GM12801 (cell line): ENCODE data around the gene FBRS.

Experiments used
- CTCF ChIP-seq: IDR thresholded peaks from one replicate; pipeline ENCODE4 v1.5.1; 2011; ENCODE audit warnings: control low read depth; ENCODE audit not compliant: insufficient read length; ENCODE audit errors: extremely low read depth

The FBRS gene

GRCh38 chr16:30663820-30664219 is 5.6 kb downstream of the FBRS start:
- no peak for TF ChIP-seq CTCF

GRCh38 chr16:30664616-30665109 is 6.4 kb downstream of the FBRS start:
- no peak for TF ChIP-seq CTCF

- TF ChIP-seq CTCF: no peak
Observed at GRCh38 chr16:30665155-30665829, 7.1 kb downstream of the FBRS start.

- no peak for TF ChIP-seq CTCF
Observed at GRCh38 chr16:30665830-30666190, 7.6 kb downstream of the FBRS start.

- TF ChIP-seq CTCF: no peak
Observed at GRCh38 chr16:30666681-30667080, 8.4 kb downstream of the FBRS start.

DNA sequence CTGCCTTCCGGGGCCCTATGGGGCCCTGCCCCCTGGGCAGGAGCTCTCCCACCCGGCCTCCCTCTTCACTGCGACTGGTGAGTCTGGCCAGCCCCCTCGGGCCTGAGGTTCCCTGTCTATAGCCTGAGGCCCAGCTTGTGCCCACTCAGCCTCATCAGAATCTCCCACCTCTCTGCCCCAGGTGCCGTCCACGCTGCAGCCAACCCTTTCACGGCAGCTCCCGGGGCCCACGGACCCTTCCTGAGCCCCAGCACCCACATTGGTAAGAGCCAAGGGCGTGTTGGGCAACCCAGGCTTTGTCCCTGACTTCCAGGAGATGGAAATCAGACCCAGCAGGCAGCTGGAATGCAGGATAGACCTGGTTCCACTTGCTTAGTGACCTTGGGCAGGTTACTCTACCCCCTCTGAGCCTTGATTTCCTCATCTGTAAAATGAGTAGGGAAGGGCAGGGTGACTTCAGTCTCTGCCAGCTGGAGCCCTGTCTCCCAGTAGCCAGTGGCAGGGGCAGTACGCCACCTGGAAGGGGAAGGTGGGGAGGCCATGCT is 9.2 kb downstream of the FBRS start:
- no peak for TF ChIP-seq CTCF

DNA sequence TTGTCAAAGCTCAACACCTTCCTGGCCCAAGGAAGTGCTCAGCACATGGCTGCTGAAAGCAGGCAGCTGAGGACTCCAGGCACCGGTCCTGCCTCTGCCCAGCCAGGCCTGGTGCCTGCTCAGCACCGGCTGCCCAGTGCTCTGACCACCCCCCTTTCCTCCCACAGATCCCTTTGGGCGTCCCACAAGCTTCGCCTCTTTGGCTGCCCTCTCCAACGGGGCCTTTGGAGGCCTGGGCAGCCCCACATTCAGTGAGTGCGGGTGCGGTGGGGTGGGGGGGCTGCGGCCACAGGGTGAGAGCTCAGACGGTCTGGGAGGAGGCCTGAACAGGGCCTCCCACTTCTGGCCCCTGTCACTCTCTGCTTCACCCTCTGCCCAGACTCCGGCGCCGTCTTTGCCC is 10.2 kb downstream of the FBRS start:
- no peak for TF ChIP-seq CTCF
